Measurements from ENCODE around the gene FAM50A. TPM values are rescaled to one million over a fixed set of nuclear protein-coding genes. Genes with fewer than 3 reads are reported as not detected.

FAM50A gene
- total and polyA plus RNA-seq, 2 donors (not counting 1 experiment from before 2014, with no cell fraction given), result 44.5 to 79.8 TPM

DNA sequence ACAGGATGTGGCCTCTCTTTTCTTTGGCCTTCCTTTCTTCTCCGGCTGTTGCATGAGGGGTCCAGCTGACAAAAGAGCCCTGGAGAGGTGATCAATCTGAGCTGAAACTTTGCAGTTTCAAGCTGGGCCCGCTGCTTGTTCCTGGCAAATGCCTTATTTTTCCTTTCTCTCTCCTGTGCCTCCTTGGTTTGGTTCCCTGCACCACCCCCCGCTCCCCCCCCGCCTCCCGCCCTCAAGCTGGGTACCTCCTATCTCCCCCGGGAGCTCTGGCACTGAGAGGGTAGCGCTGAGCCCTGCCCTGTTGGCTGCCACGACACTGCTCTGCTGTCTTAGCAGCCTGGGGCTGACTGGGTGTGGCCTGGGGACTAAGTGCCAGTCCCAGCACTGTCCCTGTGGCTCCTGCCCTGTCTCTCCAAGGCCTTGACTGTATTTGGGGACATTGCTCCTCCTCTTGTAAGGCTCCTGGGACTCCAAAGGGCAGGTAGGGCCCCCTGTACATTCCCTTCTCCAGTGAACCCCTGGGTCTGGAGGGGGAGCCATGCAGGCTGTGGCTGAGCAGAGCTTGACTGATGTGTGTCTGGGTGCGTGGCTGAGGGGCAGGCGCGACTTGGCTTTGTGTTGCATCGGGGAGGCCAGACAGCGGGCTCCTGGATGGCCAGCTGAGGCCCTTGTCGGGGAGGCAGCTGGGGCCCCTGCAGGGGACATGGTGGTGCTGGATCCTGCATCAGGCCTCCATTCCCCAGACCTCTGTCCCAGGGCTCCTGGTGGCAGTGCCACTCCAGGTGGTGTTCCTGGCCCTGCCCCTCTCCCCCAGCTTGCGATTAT lies 15.2 kb downstream of the FAM50A start:
- DNase-seq (peak; percentile 23), ATAC-seq (ENCODE audit: low read depth) (peak; percentile 20)
- Histone ChIP-seq H3K4me2 (replicated peaks; ENCODE audit: low read depth, low read length, poor library complexity, severe bottlenecking) (peak overlapping the region; percentile 85), H3K27ac (ENCODE audit: low read length in 2 of 2) (no peak overlapping the region), H3K27me3 (replicated peaks in 1 of 4; ENCODE audit: control extremely low read depth in 1 of 4, control insufficient read depth in 3 of 4, insufficient read depth in 4 of 4, low read length in 3 of 4) (no peaks in the 10 kb centered on the region), H3K9ac (ENCODE audit: low read length) (peak overlapping the region; percentile 64), H3K9me3 (ENCODE audit: control extremely low read depth in 1 of 3, control insufficient read depth in 2 of 3, insufficient read depth in 1 of 3, low read length in 2 of 3) (no peaks in the 10 kb centered on the region), H3K4me3 (ENCODE audit: control extremely low read depth in 1 of 5, extremely low read depth in 1 of 5, insufficient read depth in 1 of 5, low read depth in 2 of 5, low read length in 4 of 5) (peak overlapping the region in 4 of 5 experiments; percentile 51 to 69 (median 63)), H4K20me1 (ENCODE audit: control insufficient read depth, insufficient read depth, low read length, poor library complexity, severe bottlenecking) (no peaks in the 10 kb centered on the region), H2AFZ (ENCODE audit: insufficient read depth, low read depth, low read length, poor library complexity, severe bottlenecking) (peak overlapping the region; percentile 38), H3K36me3 (replicated peaks in 1 of 2; ENCODE audit: control extremely low read depth in 1 of 2, control insufficient read depth in 1 of 2, extremely low read depth in 1 of 2, insufficient read depth in 2 of 2, low read length in 1 of 2) (peaks cover 0 to 5% of the 10 kb centered on the region in 2 experiments), H3K4me1 (ENCODE audit: control insufficient read depth in 2 of 2, insufficient read depth in 2 of 2, low read length in 2 of 2) (peaks cover 6 to 18% of the 10 kb centered on the region in 2 donors), H3K79me2 (ENCODE audit: control insufficient read depth, insufficient read depth, low read length) (peaks cover 22% of the 10 kb centered on the region)
- TF ChIP-seq, protein P1, sequence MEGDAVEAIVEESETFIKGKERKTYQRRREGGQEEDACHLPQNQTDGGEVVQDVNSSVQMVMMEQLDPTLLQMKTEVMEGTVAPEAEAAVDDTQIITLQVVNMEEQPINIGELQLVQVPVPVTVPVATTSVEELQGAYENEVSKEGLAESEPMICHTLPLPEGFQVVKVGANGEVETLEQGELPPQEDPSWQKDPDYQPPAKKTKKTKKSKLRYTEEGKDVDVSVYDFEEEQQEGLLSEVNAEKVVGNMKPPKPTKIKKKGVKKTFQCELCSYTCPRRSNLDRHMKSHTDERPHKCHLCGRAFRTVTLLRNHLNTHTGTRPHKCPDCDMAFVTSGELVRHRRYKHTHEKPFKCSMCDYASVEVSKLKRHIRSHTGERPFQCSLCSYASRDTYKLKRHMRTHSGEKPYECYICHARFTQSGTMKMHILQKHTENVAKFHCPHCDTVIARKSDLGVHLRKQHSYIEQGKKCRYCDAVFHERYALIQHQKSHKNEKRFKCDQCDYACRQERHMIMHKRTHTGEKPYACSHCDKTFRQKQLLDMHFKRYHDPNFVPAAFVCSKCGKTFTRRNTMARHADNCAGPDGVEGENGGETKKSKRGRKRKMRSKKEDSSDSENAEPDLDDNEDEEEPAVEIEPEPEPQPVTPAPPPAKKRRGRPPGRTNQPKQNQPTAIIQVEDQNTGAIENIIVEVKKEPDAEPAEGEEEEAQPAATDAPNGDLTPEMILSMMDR (IDR thresholded peaks at IDR 0.05), result no peak
- no peak for TF ChIP-seq EZH2 (IDR thresholded peaks at IDR 0.05; ENCODE audit: borderline replicate concordance, insufficient read depth, low read depth, low read length, poor library complexity, severe bottlenecking)
- Mint-ChIP-seq H3K4me3 (peak overlapping the region; percentile 85), H3K4me1 (peaks cover 14% of the 10 kb centered on the region), H3K9me3 (ENCODE audit: insufficient read depth) (no peaks in the 10 kb centered on the region), H3K27ac (peak overlapping the region; percentile 73), H3K27me3 (no peaks in the 10 kb centered on the region)
- ChIA-PET CTCF (interaction anchor here (1.0 to 2.5 kb wide), 4 partner anchors 8 to 68 kb away, joined by 3 to 8 read pairs (median 3); partner anchors contain the start of gene SLC10A3), POLR2A (interaction anchor here (0.6 to 2.2 kb wide), 9 partner anchors 16 to 1518 kb away, joined by 3 to 7 read pairs (median 4); partner anchors contain the start of genes LAGE3, RPL10, TAFAZZIN and UBL4A)
- intact Hi-C loops (cut with micrococcal nuclease), result loop anchor here (5.0 kb wide), 3 partner anchors 33 to 58 kb away; partner anchors contain the start of genes FAM3A, SLC10A3 and TAFAZZIN
- 56% methylated on average over 5 of the region's 15 CpGs for WGBS (ENCODE audit: insufficient coverage)

All from B cell (primary cell).